ENCODE measurements around the gene GNG14.

GNG14 gene

GRCh38 chr19:12667731-12668302 is 20.0 kb upstream of the GNG14 start:
- no peak for TF ChIP-seq CTCF (IDR thresholded peaks at IDR 0.05; ENCODE audit: borderline replicate concordance, insufficient read depth, low read depth, low read length)
- H3K4me3 ChIP-seq (ENCODE audit: low read depth, low read length), result no peak overlapping the region

GRCh38 chr19:12668346-12668745 is 19.5 kb upstream of the GNG14 start:
- H3K4me3 ChIP-seq (ENCODE audit: low read depth, low read length), result peak overlapping the region; percentile 85
- no peak for TF ChIP-seq CTCF (IDR thresholded peaks at IDR 0.05; ENCODE audit: borderline replicate concordance, insufficient read depth, low read depth, low read length)

GRCh38 chr19:12668932-12669269 is 18.9 kb upstream of the GNG14 start:
- H3K4me3 ChIP-seq (ENCODE audit: low read depth, low read length), result peak overlapping the region; percentile 85
- TF ChIP-seq CTCF (IDR thresholded peaks at IDR 0.05; ENCODE audit: borderline replicate concordance, insufficient read depth, low read depth, low read length), result no peak

- no peak for TF ChIP-seq CTCF (IDR thresholded peaks at IDR 0.05; ENCODE audit: borderline replicate concordance, insufficient read depth, low read depth, low read length)
- H3K4me3 ChIP-seq (ENCODE audit: low read depth, low read length), result peak overlapping the region; percentile 85
These were observed 18.3 kb upstream of the GNG14 start for GRCh38 chr19:12669270-12670158.

- TF ChIP-seq CTCF (IDR thresholded peaks at IDR 0.05; ENCODE audit: borderline replicate concordance, insufficient read depth, low read depth, low read length), result no peak
These were observed 17.5 kb upstream of the GNG14 start for GRCh38 chr19:12670159-12670928.

GRCh38 chr19:12672744-12673143 is 15.1 kb upstream of the GNG14 start:
- no peak overlapping the region for H3K4me3 ChIP-seq (ENCODE audit: low read depth, low read length)
- no peak for TF ChIP-seq CTCF (IDR thresholded peaks at IDR 0.05; ENCODE audit: borderline replicate concordance, insufficient read depth, low read depth, low read length)

More at GRCh38 chr19:12670159-12670928, 17.5 kb upstream of the GNG14 start:
- H3K4me3 ChIP-seq (ENCODE audit: low read depth, low read length), result peak overlapping the region; percentile 85

Data from GM12875 (cell line).